GM21360 (cell line): ENCODE data around the gene TFEB.

Source experiments
- ATAC-seq: cut with Tn5 transposase; IDR thresholded peaks from one replicate; pipeline ENCODE4 v1.9.1; 2021; ENCODE audit warnings: mild to moderate bottlenecking, moderate library complexity; ENCODE audit not compliant: unreplicated experiment

The TFEB gene

DNA sequence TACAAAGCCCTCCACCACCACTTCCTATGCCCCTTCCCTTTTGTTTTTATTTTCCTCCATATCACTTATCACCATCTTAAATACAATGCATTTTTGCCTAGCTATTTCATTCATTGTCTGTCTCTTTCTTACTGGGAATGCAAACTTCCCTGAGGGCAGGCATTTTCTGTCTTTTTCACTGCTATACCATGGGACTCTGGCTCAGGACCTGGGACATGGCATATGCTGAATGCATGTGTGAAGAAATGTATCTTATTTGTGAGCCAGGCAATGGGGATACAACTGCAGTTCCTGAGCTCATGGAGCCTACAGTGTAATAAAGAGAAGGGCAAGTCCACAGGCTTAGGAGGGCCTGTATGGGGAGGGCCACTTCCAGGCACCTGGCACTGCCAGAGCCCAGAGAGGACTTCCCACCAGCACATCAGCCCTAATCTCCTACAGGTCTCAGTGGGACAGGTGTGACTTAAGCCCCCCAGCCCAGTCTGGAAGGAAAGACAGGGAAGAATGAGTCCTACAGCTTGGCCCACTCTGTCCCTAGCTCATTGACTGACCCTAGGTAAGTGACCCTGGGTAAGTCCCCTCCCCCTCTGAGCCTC lies 43.2 kb downstream of the TFEB start:
- no peak for ATAC-seq

DNA sequence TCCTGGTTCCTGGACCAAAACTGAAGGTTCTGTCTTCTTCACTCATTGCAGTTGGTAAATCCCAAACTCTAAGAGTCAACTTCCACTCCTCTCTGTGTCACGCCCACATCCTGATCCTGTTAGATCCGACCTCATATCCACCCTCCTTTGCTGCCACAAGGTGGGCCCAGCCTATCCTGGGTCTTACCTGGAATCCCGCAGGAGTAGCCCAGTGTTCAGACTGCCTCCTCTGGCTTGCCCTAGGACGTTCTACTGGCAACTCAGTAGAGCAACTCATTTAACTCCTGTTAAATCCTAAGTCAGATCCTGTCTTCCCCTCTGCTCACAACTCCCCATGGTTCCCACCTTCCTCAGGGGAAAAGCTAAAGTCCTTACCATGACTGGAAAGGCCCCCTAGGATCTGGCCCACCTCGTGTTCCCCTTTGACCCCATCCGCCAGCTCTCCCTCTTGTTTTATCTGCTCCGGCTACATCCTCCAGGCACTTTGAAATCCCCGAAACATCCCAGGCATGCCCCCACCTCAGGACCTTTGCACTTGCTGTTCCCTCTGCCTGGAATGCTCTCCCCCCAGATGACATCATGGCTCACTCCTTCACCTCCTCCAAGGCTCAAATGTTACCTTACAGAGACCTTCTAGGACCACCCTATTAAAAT lies 43.9 kb downstream of the TFEB start:
- ATAC-seq, result no peak

GRCh38 chr6:41690541-41691330 lies 44.7 kb downstream of the TFEB start:
- ATAC-seq, result no peak

DNA sequence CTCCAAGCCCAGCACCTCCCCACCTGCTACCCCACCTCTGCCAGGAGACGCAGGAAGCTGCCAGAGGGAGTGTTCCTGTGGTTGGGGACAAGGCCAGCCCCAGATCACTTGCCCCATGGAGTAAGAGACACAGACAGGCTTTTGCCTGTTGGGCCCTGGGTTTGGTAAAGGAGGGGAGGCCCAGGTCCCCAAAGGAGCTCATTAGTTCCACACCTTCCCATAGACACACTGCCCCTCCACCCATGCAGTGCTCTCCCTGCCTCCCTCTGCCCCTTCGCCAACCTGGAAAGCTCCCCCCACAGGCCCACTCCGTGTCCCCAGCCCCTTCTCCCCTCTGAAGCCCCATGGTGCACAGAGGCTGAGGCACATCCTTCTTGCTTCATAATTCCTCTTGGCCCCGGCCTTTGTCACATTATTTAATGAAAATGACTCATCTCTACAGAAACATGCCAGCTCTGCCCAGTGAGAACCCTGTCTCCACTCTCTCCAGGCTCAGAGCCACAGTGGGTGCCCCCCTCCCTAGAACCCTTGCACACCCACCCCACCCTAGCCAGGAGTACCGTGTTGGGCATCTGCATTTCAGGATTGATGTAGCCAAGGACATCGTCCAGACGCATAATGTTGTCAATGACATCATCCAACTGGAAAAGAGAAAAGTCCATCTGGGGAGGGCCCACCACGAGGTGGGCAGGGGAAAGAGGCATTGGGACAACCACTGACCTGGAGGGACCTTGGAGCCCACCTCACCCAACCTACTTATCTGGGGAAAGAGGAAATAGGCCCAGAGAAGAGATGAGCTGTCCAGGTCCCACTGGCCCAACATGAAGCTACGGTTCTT lies 46.0 kb downstream of the TFEB start:
- ATAC-seq, result no peak

DNA sequence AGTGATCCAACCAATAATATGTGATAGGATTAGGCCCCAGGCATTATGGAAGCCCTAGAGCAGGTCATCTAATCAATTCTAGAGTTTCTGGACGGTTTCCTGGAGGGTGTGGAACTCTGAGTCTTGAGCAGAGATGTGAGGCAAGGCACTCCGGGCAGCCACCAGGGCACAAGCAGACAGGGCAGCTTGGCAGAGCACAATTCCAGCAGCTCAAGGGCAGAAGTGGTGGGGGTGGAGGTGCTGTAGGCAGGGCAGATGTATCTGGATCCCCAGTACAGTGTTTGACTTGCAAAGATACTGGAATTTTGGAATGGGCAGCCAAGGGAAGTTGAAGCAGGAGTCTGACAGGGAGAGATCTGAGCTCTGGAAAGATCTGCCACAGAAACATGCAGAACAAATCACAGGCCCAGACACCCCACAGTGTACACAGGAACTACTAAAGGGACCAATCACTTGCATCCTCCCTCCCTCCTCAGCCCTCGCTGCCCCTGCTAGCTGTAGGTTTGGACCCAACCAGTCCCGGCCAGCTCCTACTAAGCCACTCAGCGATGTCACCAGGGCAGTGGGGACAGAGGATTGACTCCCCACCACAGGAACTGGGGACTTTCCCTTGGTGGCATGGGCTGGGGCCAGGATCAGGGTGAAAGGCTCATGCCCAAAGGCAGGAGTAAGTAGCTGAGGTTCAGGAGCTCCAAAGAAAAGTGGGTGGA lies 47.0 kb downstream of the TFEB start:
- ATAC-seq, result no peak

GRCh38 chr6:41687501-41688175 lies 47.8 kb downstream of the TFEB start:
- ATAC-seq, result no peak

DNA sequence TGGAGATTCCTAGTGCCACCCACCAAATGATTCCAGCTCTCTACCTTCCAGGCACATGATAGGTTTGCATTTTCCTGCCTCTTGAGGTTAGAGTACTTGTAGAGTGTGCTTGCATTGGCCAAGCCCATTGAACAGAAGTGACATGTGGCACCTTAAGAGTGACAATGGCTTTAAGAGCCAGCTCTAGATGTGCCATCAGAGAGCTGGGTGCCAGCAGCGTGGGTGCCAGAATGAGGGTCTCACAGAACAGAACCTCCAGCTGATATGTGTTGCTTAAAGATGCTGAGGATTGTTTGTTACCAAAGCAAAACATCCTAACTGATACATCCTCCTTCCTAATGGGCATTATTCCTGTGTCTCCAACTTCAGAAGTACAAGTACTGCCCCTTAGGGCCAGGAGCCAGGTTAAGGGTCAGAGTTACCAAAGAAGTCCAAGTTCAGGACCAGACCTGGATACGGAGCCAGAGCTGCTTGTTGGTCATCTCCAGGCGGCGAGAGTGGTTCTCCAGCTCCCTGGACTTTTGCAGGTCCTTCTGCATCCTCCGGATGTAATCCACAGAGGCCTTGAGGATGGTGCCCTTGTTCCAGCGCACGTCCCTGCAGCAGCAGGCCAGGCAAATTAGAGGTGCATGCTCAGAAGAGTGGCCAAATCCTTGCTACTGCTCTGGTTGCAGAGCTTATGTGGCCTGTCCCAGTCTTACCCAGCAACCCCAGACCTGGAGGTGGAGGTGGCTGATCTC lies 49.6 kb downstream of the TFEB start:
- ATAC-seq, result no peak

- ATAC-seq, result no peak
Observed at GRCh38 chr6:41684311-41685180, 50.9 kb downstream of the TFEB start.

GRCh38 chr6:41683523-41684310 lies 51.7 kb downstream of the TFEB start:
- ATAC-seq, result peak; percentile 61

DNA sequence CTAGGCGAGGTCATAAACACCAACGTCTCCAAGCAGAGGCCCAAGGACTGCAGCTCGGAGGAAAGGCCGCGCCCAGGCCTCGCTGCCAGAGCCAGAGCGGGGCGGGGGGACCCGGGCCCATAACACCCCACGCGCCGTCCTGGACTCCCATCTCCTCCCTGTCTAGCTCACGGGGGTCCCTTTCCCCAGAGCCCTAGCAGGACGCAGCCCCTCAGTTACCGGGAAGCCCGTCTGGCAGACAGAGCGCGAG lies 52.2 kb downstream of the TFEB start:
- ATAC-seq, result no peak

- ATAC-seq, result peak; percentile 5
Observed at GRCh38 chr6:41682497-41683272, 52.7 kb downstream of the TFEB start.

- ATAC-seq, result peak; percentile 59
Observed at GRCh38 chr6:41682056-41682477, 53.3 kb downstream of the TFEB start.

DNA sequence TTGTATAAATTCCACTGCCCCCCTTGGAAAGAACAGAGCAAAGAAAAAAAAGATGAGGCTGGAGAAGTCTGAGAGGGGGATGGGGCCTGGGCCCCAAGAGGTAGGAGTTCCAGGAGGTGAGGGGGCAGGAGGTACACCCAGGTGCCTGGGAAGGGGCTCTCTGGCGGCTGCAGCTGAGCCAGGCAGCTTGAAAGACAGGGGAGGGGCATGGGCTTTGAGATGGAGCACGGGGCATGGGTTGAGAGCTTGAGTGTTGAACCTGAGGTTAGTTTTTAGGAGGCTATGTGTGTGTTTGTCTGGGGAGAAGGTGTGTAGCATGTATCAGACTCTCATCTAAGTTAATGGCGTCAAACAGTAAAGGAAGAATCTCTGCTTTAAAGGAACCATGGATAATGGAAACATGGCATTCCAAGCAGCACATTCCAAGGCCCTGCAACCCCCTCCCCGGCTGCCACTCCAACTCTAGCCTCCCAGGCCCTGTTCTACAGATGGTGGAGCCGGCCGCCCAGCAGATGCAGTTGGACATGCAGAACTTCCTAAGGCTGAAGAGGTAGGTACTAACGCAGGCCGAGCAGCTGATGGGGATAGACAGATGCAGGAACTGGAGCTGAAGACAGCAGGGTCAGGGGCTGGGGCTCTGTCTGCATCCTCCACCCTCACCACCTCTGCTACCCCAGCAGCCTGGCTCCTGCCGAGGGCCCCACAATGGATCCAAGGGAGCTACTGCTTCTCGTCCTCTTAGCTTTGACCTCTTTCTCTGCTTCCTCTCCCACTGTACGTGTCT lies 55.0 kb downstream of the TFEB start:
- no peak for ATAC-seq

DNA sequence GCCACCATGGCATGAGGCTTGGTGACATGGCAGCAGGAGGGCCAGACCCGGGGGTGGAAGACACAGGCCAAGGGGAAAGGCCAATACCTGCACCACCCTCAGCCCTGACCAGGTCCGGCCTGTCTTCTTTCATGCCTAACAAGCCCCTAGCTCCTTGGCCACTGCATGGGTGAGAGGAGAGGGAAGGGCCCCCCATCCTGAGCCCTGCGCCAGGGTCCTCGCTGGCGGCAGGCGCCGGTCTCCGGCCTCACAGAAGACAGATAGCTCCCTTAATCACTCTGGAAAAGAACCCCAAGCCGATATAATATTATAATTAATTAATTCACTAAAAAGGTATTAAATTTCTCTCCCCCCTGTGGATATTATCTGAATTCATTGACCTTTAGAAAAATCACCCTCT lies 55.7 kb downstream of the TFEB start:
- no peak for ATAC-seq

GRCh38 chr6:41678511-41679084 lies 56.8 kb downstream of the TFEB start:
- no peak for ATAC-seq
